HepG2 (cell line): ENCODE measurements around the gene TMEM235. TPM values are rescaled to one million over a fixed set of nuclear protein-coding genes. Genes with fewer than 3 reads are reported as not detected.

ENCODE experiments used
- ARHGAP35 ChIP-seq: sonication (generic); formaldehyde crosslinking; IDR thresholded peaks from 2 replicates; pipeline ENCODE4 v1.9.0; 2022; ENCODE audit warnings: mild to moderate bottlenecking, inconsistent platforms, moderate library complexity, missing genetic modification reagents, borderline replicate concordance
- CREB3 ChIP-seq: sonication (generic); formaldehyde crosslinking; IDR thresholded peaks from 2 replicates; pipeline ENCODE4 v1.5.0; 2020; ENCODE audit warnings: missing genetic modification reagents
- DPF2 ChIP-seq: sonication (generic); formaldehyde crosslinking; IDR thresholded peaks from 2 replicates; pipeline ENCODE4 v1.4.0; 2020; ENCODE audit warnings: mild to moderate bottlenecking, low read depth, missing genetic modification reagents, borderline replicate concordance
- ISX ChIP-seq: sonication (generic); formaldehyde crosslinking; conservative IDR thresholded peaks from 2 replicates; pipeline ENCODE4 v1.5.0; 2020; ENCODE audit warnings: missing genetic modification reagents
- KIAA2018 ChIP-seq: sonication (generic); formaldehyde crosslinking; IDR thresholded peaks from 2 replicates; pipeline ENCODE4 v1.5.0; 2020; ENCODE audit warnings: mild to moderate bottlenecking, missing genetic modification reagents, borderline replicate concordance
- MAZ ChIP-seq, 2 experiments: sonication (generic) in 1 of 2; formaldehyde crosslinking in 1 of 2; IDR thresholded peaks; 2 replicates each; pipeline versions ENCODE4 v1.5.0 to v1.6.1; 2012 to 2020; ENCODE audit warnings: low read depth in 2 of 2, mild to moderate bottlenecking in 2 of 2, borderline replicate concordance in 1 of 2, improper control_type of control experiment in 1 of 2, low read length in 1 of 2, missing genetic modification reagents in 1 of 2, moderate library complexity in 1 of 2
- PLRG1 ChIP-seq: fragments of 450-650 bp; conservative IDR thresholded peaks from 2 replicates; pipeline ENCODE4 v1.6.1; 2016
- SIN3B ChIP-seq: fragments of 150-350 bp; IDR thresholded peaks from 2 replicates; pipeline ENCODE4 v1.6.1; 2014; ENCODE audit warnings: low read length
- TBL1XR1 ChIP-seq: fragments of 150-350 bp; IDR thresholded peaks from 2 replicates; pipeline ENCODE4 v1.6.1; 2014; ENCODE audit warnings: borderline replicate concordance, low read length; ENCODE audit not compliant: partially characterized antibody
- TBX3 ChIP-seq: fragments of 450-650 bp; IDR thresholded peaks from 2 replicates; pipeline ENCODE4 v1.6.1; 2017; ENCODE audit warnings: antibody characterized with exemption, mild to moderate bottlenecking, inconsistent platforms, borderline replicate concordance
- THAP7 ChIP-seq: sonication (generic); formaldehyde crosslinking; IDR thresholded peaks from 2 replicates; pipeline ENCODE4 v1.8.1; 2023; ENCODE audit warnings: mild to moderate bottlenecking, missing genetic modification reagents
- ZEB1 ChIP-seq: IDR thresholded peaks from 2 replicates; pipeline ENCODE4 v1.6.1; 2012; ENCODE audit warnings: mild to moderate bottlenecking, low read depth, inconsistent platforms; ENCODE audit not compliant: insufficient replicate concordance
- ZFYVE20 ChIP-seq: sonication (generic); formaldehyde crosslinking; IDR thresholded peaks from 2 replicates; pipeline ENCODE4 v1.8.0; 2023; ENCODE audit warnings: low read depth, mild to moderate bottlenecking, moderate library complexity, missing genetic modification reagents, borderline replicate concordance
- ZNF160 ChIP-seq: sonication (generic); formaldehyde crosslinking; IDR thresholded peaks from 2 replicates; pipeline ENCODE4 v1.8.0; 2022; ENCODE audit warnings: mild to moderate bottlenecking, inconsistent platforms, missing genetic modification reagents
- ZNF251 ChIP-seq: sonication (generic); formaldehyde crosslinking; IDR thresholded peaks from 2 replicates; pipeline ENCODE4 v1.9.0; 2021; ENCODE audit warnings: mild to moderate bottlenecking, missing genetic modification reagents
- ZNF296 ChIP-seq: sonication (generic); formaldehyde crosslinking; conservative IDR thresholded peaks from 2 replicates; pipeline ENCODE4 v1.5.0; 2020; ENCODE audit warnings: mild to moderate bottlenecking, missing genetic modification reagents
- ZNF329 ChIP-seq: sonication (generic); formaldehyde crosslinking; IDR thresholded peaks from 2 replicates; pipeline ENCODE4 v1.9.0; 2021; ENCODE audit warnings: low read depth, mild to moderate bottlenecking, missing genetic modification reagents
- ZNF768 ChIP-seq: sonication (generic); formaldehyde crosslinking; IDR thresholded peaks from 2 replicates; pipeline ENCODE4 v1.4.0; 2020; ENCODE audit warnings: missing genetic modification reagents
- ZNF839 ChIP-seq: sonication (generic); formaldehyde crosslinking; IDR thresholded peaks from 2 replicates; pipeline ENCODE4 v1.4.0; 2020; ENCODE audit warnings: missing genetic modification reagents, mild to moderate bottlenecking, borderline replicate concordance
- polyA plus RNA-seq, 8 experiments: library from polyadenylated mRNA; depleted of rRNA in 3 of 8; stranded (reverse) in 7 of 8; unstranded in 1 of 8; fragments of >200 nt; fragmentation: Illumina TruSeq in 4 of 8; extraction: Trizol in 4 of 8; gene quantifications; 2 replicates each; pipeline versions ENCODE4 v1.2.1 to v1.2.3, GENCODE V29; 2011 to 2016; ENCODE audit warnings: low read depth in 4 of 8, missing spikeins in 1 of 8, mixed read lengths in 1 of 8; ENCODE audit not compliant: insufficient read depth in 1 of 8
- total RNA-seq, 5 experiments: library from RNA; depleted of rRNA; stranded (reverse); fragments of >200 nt; fragmentation: Illumina TruSeq; extraction: Trizol; gene quantifications; 2 replicates each; pipeline ENCODE4 v1.2.3, GENCODE V29; 2016; ENCODE audit warnings: low read depth in 1 of 5

Gene TMEM235
- total and polyA plus RNA-seq, 2 of the 13 experiments (the other 11 are each of a cell fraction or from before 2014, with no cell fraction given) = not detected

- TF ChIP-seq THAP7 (CRISPR knock-in tag) = peak; percentile 96; the same call in 1 of the 2 replicates
- peak; percentile 99 for TF ChIP-seq SIN3B
- TF ChIP-seq ARHGAP35 (CRISPR knock-in tag) = 0 out of 2 replicates have a peak, but pooled peaks have one; percentile 65
- TF ChIP-seq ZFYVE20 = peak; percentile 94
- no peak for TF ChIP-seq KIAA2018 (CRISPR knock-in tag)
- TF ChIP-seq ZEB1 = no peak
- no peak for TF ChIP-seq ZNF329 (CRISPR knock-in tag)
- peak; percentile 65 for TF ChIP-seq TBL1XR1
- TF ChIP-seq ZNF160 (CRISPR knock-in tag) = peak; percentile 69
- TF ChIP-seq DPF2 (CRISPR knock-in tag) = no peak
- TF ChIP-seq ZNF768 = peak; percentile 75
- peak; percentile 57; the same call in 1 of the 2 replicates for TF ChIP-seq ZNF296 (CRISPR knock-in tag)
- 0 out of 2 replicates have a peak, but pooled peaks have one; percentile 3 for TF ChIP-seq ZNF251
- no peak for TF ChIP-seq ISX (CRISPR knock-in tag)
- TF ChIP-seq TBX3 = peak; percentile 48; the same call in 1 of the 2 replicates
- TF ChIP-seq ZNF839 (CRISPR knock-in tag) = no peak; the same call in 1 of the 2 replicates
- peak; percentile 72; the same call in 1 of the 2 replicates for TF ChIP-seq MAZ (IDR thresholded peaks at IDR 0.05; ENCODE audit: borderline replicate concordance, low read depth, low read length)
- peak; percentile 86 for TF ChIP-seq MAZ (CRISPR knock-in tag; IDR thresholded peaks at IDR 0.05; ENCODE audit: low read depth)
- no peak for TF ChIP-seq PLRG1
- no peak for TF ChIP-seq CREB3 (CRISPR knock-in tag)
Observed at GRCh38 chr17:78214016-78214705, 17.3 kb upstream of the TMEM235 start, which contains the start of gene BIRC5 (continued).
